A549 (cell line): ENCODE measurements around the gene NDUFAF3. TPM values are rescaled to one million over a fixed set of nuclear protein-coding genes. Genes with fewer than 3 reads are reported as not detected.
A peak's percentile ranks its signal among the peaks of the same experiment; 100 is the strongest.

Experiments
- BCL3 ChIP-seq: fragments of >200 bp; sonication (Bioruptor Twin); formaldehyde crosslinking; IDR thresholded peaks from 3 replicates; pipeline ENCODE4 v1.6.1; 2016
- BHLHE40 ChIP-seq: IDR thresholded peaks from 2 replicates; pipeline ENCODE4 v1.6.1; 2012; ENCODE audit warnings: low read depth, low read length, inconsistent platforms
- CBX2 ChIP-seq: fragments of 200-600 bp; sonication (generic); IDR thresholded peaks from 2 replicates; pipeline ENCODE4 v1.6.1; 2016; ENCODE audit warnings: low read depth, mild to moderate bottlenecking, borderline replicate concordance
- CBX8 ChIP-seq: fragments of 200-600 bp; sonication (generic); IDR thresholded peaks from 2 replicates; pipeline ENCODE4 v1.6.1; 2016
- CEBPB ChIP-seq, 2 experiments: fragments of >200 bp in 1 of 2; sonication (Bioruptor Twin) in 1 of 2; formaldehyde crosslinking in 1 of 2; IDR thresholded peaks; 2 replicates each; pipeline ENCODE4 v1.6.1; 2012 to 2016
- CHD2 ChIP-seq: fragments of 150-350 bp; IDR thresholded peaks from 2 replicates; pipeline ENCODE4 v1.6.1; 2014; ENCODE audit warnings: low read length; ENCODE audit not compliant: partially characterized antibody
- E2F6 ChIP-seq: IDR thresholded peaks from 2 replicates; pipeline ENCODE4 v1.6.1; 2012; ENCODE audit warnings: low read depth, borderline replicate concordance
- ELK1 ChIP-seq: fragments of 150-350 bp; IDR thresholded peaks from 2 replicates; pipeline ENCODE4 v1.6.1; 2014; ENCODE audit warnings: low read depth, mild to moderate bottlenecking, low read length
- ESRRA ChIP-seq: fragments of 150-350 bp; IDR thresholded peaks from 2 replicates; pipeline ENCODE4 v1.6.1; 2014; ENCODE audit warnings: mild to moderate bottlenecking, low read length, borderline replicate concordance
- FOSB ChIP-seq: fragments of 250-450 bp; sonication (Bioruptor Pico); IDR thresholded peaks from 2 replicates; pipeline ENCODE4 v1.5.0; 2020; ENCODE audit warnings: mild to moderate bottlenecking, moderate library complexity
- FOSL2 ChIP-seq, 2 experiments: fragments of 450-650 bp in 1 of 2; fragments of >200 bp in 1 of 2; sonication (Bioruptor Twin) in 1 of 2; formaldehyde crosslinking; IDR thresholded peaks; 2 replicates each; pipeline versions ENCODE4 v1.5.0 to v1.6.1; 2016 to 2020; ENCODE audit warnings: mild to moderate bottlenecking in 1 of 2, moderate library complexity in 1 of 2
- HDAC2 ChIP-seq: fragments of 200-600 bp; sonication (generic); IDR thresholded peaks from 2 replicates; pipeline ENCODE4 v1.6.1; 2016
- HEYL ChIP-seq: fragments of 250-450 bp; sonication (Bioruptor Pico); IDR thresholded peaks from 2 replicates; pipeline ENCODE4 v1.8.0; 2021; ENCODE audit warnings: mild to moderate bottlenecking, moderate library complexity
- HOXA7 ChIP-seq: fragments of 250-450 bp; sonication (Bioruptor Pico); IDR thresholded peaks from 2 replicates; pipeline ENCODE4 v1.5.0; 2020; ENCODE audit warnings: mild to moderate bottlenecking, moderate library complexity
- HOXB13 ChIP-seq: fragments of 250-450 bp; sonication (Bioruptor Pico); IDR thresholded peaks from 2 replicates; pipeline ENCODE4 v1.5.0; 2020; ENCODE audit warnings: low read depth, mild to moderate bottlenecking, moderate library complexity
- JUNB ChIP-seq: fragments of >200 bp; sonication (Bioruptor Twin); formaldehyde crosslinking; IDR thresholded peaks from 2 replicates; pipeline ENCODE4 v1.6.1; 2016
- MAFK ChIP-seq: fragments of 450-650 bp; IDR thresholded peaks from 2 replicates; pipeline ENCODE4 v1.6.1; 2014; ENCODE audit not compliant: partially characterized antibody
- MAX ChIP-seq: IDR thresholded peaks from 2 replicates; pipeline ENCODE4 v1.6.1; 2012
- MAZ ChIP-seq: fragments of 150-350 bp; IDR thresholded peaks from 2 replicates; pipeline ENCODE4 v1.6.1; 2014; ENCODE audit warnings: antibody characterized with exemption, low read depth, low read length, borderline replicate concordance
- MYC ChIP-seq: IDR thresholded peaks from 2 replicates; pipeline ENCODE4 v1.6.1; 2012; ENCODE audit warnings: mild to moderate bottlenecking, inconsistent platforms, low read length, improper control_type of control experiment, borderline replicate concordance
- NPAS2 ChIP-seq: fragments of 250-450 bp; sonication (Bioruptor Pico); IDR thresholded peaks from 2 replicates; pipeline ENCODE4 v1.8.0; 2022; ENCODE audit warnings: mild to moderate bottlenecking, moderate library complexity, borderline replicate concordance
- PBX3 ChIP-seq: IDR thresholded peaks from 2 replicates; pipeline ENCODE4 v1.6.1; 2012
- PHF8 ChIP-seq: fragments of 200-600 bp; sonication (generic); IDR thresholded peaks from 2 replicates; pipeline ENCODE4 v1.6.1; 2016; ENCODE audit warnings: low read depth, mild to moderate bottlenecking, antibody characterized with exemption, moderate library complexity, borderline replicate concordance
- RARB ChIP-seq: fragments of 250-450 bp; sonication (Bioruptor Pico); IDR thresholded peaks from 2 replicates; pipeline ENCODE4 v1.8.0; 2021; ENCODE audit warnings: mild to moderate bottlenecking, moderate library complexity
- REST ChIP-seq: fragments of 200-600 bp; sonication (generic); IDR thresholded peaks from 2 replicates; pipeline ENCODE4 v1.6.1; 2016; ENCODE audit warnings: antibody characterized with exemption, mild to moderate bottlenecking, moderate library complexity
- RNF2 ChIP-seq: fragments of 200-600 bp; sonication (generic); IDR thresholded peaks from 2 replicates; pipeline ENCODE4 v1.6.1; 2016; ENCODE audit warnings: low read depth, mild to moderate bottlenecking, antibody characterized with exemption, moderate library complexity, borderline replicate concordance
- SREBF2 ChIP-seq: fragments of 450-650 bp; IDR thresholded peaks from 2 replicates; pipeline ENCODE4 v1.6.1; 2014; ENCODE audit warnings: mild to moderate bottlenecking, moderate library complexity
- TFCP2L1 ChIP-seq: fragments of 250-450 bp; sonication (Bioruptor Pico); IDR thresholded peaks from 2 replicates; pipeline ENCODE4 v1.5.0; 2021; ENCODE audit warnings: mild to moderate bottlenecking
- ZC3H11A ChIP-seq: fragments of 450-650 bp; IDR thresholded peaks from 2 replicates; pipeline ENCODE4 v1.6.1; 2014; ENCODE audit warnings: antibody characterized with exemption, mild to moderate bottlenecking
- ZFP36 ChIP-seq: fragments of 450-650 bp; IDR thresholded peaks from 2 replicates; pipeline ENCODE4 v1.6.1; 2014; ENCODE audit warnings: borderline replicate concordance; ENCODE audit not compliant: partially characterized antibody
- ZNF302 ChIP-seq: fragments of 250-450 bp; sonication (Bioruptor Pico); IDR thresholded peaks from 2 replicates; pipeline ENCODE4 v1.9.0; 2021; ENCODE audit warnings: inconsistent platforms, mild to moderate bottlenecking, moderate library complexity
- ZSCAN20 ChIP-seq: fragments of 250-450 bp; sonication (Bioruptor Pico); IDR thresholded peaks from 2 replicates; pipeline ENCODE4 v1.8.0; 2022; ENCODE audit warnings: mild to moderate bottlenecking, moderate library complexity
- polyA plus RNA-seq, 4 experiments: library from polyadenylated mRNA; depleted of rRNA in 3 of 4; stranded (reverse); fragments of >200 nt; fragmentation: RNase III in 1 of 4; extraction: RNeasy Plus Mini Kit Qiagen cat#74134 plus additional on column Dnase treatment in 1 of 4; gene quantifications; 2 replicates in 3 of 4; 3 replicates in 1 of 4; pipeline ENCODE4 v1.2.3, GENCODE V29; 2011 to 2017

NDUFAF3 gene
- polyA plus RNA-seq, 2 of the 4 experiments (the other 2 are of a cell fraction): 44.3 to 71.4 TPM

GRCh38 chr3:49028673-49029562 is 7.0 kb downstream of the NDUFAF3 start, which contains the start of gene IMPDH2 (continued):
- TF ChIP-seq CBX8 (no peak; the same call in 1 of the 2 replicates), MYC (peak; percentile 84; the same call in 1 of the 2 replicates), BCL3 (peak; percentile 96), FOSB (CRISPR knock-in tag) (no peak), ZC3H11A (no peak), JUNB (no peak), CEBPB (IDR thresholded peaks at IDR 0.05) (peak; percentile 12 to 75; a peak in 2 of 4 replicates), REST (peak; percentile 16; the same call in 1 of the 2 replicates), RARB (CRISPR knock-in tag) (peak; percentile 81), HOXA7 (no peak; the same call in 1 of the 2 replicates), E2F6 (peak; percentile 84), SREBF2 (no peak), TFCP2L1 (CRISPR knock-in tag) (peak; percentile 88), NPAS2 (no peak), MAZ (no peak), ELK1 (no peak), ZFP36 (no peak), ZSCAN20 (CRISPR knock-in tag) (no peak), ESRRA (no peak), RNF2 (no peak), HEYL (CRISPR knock-in tag) (no peak), MAX (peak; percentile 94), CHD2 (no peak), FOSL2 (IDR thresholded peaks at IDR 0.05) (no peak), FOSL2 (CRISPR knock-in tag; IDR thresholded peaks at IDR 0.05) (peak; percentile 40; the same call in 1 of the 2 replicates), HDAC2 (no peak), CBX2 (no peak), MAFK (no peak), BHLHE40 (no peak), HOXB13 (CRISPR knock-in tag) (peak; percentile 59; the same call in 1 of the 2 replicates), ZNF302 (CRISPR knock-in tag) (no peak), PHF8 (peak; percentile 91), PBX3 (peak; percentile 60)
